ENCODE results near the gene KPNB1.
A peak's percentile ranks its signal among the peaks of the same experiment; 100 is the strongest.
"Not testable (repeated sequence)": the region's sequence is repeated elsewhere in the genome, so short reads cannot be mapped to it uniquely, and the experiment has no call there.

The KPNB1 gene

DNA sequence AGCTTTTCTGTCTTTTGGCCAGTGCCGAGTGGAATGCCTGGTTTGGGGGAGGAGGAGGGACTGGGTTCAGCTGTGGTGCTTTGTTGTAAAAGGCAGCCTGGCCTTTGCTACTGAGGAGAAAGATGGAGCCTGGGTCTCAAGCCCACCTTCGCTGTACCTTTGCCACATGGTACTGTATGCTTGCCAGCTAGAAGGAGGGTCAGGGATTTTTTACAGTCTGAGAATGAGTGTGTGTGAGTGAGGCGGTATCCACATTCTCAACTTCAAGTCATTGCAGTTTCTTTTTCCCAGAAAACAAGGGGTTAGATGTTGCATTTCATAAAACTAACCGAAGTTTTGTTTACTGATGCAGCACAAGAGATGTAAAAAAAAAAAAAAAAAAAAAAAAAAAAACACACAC lies 33.0 kb downstream of the KPNB1 start:
- not testable (repeated sequence) for DNase-seq

DNA sequence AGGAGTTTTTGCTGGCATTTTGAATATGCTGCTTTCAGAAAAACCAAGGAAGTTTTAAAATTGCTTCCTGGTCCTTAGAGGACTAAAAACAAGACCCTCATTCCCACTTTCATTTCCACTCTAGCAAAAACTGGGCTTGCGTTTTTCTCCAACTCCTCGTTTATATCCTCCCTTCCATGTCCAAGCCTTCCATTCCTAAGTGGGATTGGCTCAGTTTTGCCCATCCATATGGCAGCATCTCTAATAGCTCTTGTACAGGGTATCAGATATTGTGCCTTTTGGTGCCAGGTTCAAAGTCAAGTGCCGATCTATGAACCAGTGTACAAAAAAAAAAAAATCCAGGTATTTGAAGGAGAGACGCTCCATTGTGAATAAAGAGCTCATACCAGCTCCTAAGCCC lies 34.3 kb downstream of the KPNB1 start:
- DNase-seq = no peak

DNA sequence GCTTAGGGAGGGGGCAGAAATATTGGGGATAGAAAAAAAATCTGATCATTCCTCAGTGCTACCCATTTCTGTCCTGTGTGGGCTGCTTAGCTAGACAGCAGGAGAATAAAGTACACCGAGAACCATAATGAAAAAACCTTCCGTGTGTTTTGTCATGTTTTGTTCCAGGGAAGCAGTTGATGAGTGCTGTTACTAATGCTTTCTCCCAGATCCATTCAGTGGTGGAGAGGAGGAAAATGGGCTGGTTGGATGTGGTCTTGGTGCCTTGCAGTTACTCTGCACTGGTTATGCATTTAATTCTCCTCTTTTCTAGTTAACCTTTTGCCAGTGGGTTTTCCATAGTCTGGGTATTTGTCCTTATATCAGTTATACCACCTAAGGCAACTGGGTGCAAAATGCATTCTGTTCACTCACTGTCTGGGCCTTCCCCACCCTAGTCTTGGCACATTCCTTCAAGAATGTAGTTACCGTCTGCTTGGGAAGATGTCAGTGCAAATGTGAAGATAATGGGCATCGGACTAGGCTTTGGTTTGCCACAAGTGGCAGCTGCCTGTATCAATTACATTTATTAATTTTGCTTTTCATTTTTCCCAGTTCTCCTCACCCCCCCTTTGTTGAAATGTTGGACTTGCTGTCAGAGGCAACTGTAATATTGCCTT lies 34.9 kb downstream of the KPNB1 start:
- no peak for DNase-seq

DNA sequence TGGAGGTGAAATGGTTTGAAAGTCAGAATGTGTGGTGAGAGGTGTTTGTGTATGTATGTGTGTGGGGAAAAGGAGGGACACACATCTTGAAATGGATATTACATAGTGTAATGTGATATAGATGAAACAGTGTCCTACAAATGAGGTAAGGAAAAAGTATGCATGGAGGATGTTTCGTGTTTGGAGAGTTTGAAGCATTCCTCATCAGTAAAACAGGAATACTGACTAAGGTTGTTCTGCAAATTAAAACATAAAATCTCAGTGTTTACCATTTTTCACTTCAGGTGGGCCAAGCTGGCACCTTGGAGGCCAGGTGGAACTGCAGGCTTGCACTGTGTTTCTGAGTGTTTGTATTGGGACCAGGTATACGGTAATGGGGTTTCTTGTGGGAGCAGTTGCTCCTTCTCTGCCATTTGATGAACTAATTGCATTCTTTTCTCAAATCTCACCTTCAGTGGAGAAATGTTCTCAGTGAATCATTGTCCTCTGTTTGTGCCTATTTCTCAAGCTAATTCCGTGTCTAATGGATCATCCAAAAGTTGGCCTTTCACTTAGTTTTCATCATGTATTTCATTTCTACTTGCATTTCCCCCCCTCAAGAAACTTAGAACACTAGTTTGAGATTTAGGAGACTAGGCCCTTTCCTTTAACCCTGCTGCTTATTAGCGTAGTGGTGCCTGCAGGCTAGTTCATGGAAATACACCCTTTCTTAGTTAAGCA lies 36.0 kb downstream of the KPNB1 start:
- DNase-seq = no peak

DNA sequence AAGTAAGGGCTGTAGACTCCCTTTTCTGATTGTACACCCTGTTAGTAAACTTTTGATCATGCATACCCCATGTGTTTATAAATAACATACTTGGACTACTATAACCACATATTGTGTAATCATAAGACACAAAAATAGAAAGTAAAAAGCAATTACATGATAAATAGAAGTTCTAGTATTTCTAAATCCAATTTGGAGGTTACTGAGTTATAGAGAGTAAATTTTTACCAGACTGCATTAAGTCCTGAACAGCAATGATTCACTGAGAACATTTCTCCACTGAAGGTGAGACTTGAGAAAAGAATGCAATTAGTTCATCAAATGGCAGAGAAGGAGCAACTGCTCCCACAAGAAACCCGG lies 36.5 kb downstream of the KPNB1 start:
- no peak for DNase-seq

DNA sequence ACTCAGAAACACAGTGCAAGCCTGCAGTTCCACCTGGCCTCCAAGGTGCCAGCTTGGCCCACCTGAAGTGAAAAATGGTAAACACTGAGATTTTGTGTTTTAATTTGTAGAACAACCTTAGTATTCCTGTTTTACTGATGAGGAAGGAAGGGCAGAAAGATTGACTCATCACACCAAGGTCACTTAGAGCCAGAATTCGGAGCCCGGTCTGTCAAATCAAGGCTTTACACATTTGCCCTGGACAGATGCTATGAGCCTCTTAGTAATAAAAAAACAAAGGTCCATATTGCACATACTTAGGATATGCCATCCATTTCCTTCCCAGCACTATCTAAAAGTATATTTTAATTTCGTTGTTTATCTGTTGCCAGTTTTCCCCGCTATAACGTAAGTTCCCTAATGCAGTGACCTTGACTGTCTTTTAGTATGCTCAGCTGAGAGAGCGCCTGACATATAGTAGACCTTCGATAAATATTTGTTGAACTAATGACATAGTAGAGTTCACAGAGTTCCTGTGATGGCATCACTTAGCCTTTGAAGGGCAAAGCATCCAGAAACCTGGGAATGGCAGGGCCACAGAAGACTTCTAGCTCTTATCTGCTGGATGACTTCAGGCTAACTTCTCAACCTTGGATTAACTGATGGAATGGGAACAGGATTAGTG lies 37.1 kb downstream of the KPNB1 start:
- no peak for DNase-seq

DNA sequence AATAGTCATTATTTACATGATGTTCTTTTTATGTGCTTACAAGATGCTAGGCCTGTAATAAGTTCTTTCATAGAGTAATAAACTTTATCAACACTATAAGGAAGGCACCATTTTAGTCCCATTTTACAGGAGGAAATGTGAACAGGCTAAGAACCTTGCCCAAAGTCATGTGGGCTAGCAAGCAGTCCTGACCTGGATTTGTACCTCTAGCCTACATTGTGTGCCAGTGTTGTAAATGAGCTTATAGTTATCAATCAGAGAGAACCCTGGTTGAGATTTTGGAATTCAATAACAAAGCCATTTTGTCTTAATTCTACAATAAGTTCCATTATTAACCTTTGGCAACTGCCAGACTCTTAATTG lies 37.6 kb downstream of the KPNB1 start:
- DNase-seq = no peak

DNA sequence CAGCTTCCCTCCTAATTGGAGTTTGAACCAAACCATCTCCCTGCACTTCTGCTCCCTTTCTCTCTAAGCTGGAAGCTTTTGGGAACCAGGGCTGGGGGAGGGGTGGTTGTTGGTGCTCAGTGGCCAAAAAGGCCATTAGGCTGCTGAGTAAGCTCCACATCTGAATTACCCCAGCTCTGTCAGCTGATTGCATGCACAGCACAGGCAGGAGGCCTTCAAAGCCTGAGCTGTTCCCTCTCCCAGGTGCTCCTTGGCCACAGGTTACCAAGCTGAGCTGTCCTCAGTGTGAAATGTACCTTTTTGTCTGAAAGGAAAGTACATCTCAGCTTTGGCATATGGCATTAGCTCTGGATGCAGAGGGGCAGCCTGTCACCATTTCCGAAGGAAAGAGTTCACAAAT lies 38.0 kb downstream of the KPNB1 start:
- DNase-seq = no peak

DNA sequence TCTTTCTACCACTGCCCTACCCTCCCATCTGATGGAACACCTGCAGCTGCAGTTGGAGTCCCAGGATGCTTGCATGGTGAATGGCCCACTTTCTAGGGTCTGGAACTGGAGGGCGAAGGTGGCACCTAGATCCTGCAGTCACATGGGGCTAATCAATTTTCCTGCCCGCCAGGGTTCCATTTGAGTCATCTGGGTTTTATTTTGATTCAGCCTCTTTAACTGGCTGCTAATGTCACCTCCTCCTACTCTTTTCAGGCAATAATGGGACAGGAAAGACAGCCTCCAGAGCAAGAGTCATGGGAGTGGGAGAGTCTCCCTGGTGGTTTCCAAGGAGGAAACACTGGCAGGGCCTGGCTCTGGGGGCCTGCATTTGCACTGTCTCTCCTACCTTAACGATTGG lies 40.4 kb downstream of the KPNB1 start:
- DNase-seq = no peak

DNA sequence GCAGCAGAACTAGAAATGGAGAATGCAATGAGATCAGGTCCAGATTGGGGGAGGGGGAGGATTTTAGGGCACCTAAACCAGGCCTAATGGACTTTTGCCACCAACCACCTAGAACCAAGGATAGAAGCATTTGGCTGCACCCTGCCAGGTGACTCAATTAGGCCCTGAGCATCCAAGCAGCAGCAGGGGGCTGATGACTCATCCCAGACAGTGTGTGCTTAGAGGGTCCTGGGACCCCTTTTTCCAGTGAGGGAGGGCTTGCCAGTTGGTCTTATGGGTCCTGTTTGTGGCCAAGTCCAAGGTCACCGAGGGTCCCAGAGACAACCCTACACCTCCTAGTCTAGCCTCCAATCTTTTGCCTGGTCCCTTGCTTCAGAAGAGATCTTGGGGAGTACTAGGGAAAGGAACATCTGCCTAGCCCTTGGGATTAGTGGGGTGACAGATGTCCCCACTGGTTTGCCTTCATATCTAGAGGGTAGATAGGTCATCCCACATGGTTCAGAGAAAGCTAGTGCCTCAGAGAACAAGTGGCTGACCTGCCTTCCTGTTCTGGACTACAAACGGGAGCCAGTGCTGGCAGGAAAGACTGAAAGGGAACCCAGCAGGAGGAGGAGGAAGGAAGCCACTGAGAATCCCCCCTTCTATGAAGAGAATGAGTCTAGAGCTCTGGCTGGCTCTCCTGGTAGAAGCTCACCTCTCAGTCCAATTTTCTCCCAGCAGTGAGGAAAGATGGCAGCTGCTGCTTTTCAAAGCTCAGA lies 42.6 kb downstream of the KPNB1 start:
- DNase-seq = no peak

DNA sequence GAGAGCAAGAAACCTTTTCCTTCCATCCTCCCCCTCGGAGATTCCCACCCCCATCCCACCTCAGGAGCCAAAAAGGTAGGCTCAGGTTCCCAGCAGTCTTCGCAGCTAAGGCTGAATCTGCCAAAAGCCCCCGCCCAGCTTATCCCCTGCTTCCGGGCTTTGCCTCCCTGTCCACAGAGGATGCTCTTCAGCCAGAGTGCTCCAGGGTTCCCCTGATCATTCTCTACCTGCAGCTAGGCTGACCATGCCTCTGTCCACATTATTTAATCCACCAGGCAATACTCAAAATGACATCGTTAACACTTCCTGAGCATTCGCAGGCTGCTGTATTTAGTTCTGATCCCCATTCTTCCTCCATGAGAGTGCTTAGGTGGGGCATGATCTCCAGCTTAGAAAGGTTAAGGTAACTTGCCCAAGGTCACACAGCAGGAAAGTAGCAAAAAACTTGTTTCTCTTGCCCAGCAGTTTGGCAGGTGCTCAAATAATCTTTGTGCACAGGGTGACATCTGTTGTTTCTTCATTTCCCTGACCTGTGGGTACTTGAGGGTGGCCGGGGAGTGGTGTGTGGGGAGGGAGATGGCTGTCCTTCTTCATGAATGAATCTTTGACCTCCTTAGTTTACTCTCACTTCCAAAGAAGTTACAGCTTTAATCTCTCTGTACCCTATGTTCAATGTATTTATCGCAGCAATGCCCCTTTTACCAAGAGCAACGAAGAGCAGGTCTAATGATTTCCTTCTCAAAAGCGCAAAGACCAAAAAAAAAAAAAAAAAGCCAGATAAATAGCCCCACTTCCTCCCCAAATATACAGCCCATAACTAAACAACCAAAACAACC lies 43.4 kb downstream of the KPNB1 start:
- no peak for DNase-seq

DNA sequence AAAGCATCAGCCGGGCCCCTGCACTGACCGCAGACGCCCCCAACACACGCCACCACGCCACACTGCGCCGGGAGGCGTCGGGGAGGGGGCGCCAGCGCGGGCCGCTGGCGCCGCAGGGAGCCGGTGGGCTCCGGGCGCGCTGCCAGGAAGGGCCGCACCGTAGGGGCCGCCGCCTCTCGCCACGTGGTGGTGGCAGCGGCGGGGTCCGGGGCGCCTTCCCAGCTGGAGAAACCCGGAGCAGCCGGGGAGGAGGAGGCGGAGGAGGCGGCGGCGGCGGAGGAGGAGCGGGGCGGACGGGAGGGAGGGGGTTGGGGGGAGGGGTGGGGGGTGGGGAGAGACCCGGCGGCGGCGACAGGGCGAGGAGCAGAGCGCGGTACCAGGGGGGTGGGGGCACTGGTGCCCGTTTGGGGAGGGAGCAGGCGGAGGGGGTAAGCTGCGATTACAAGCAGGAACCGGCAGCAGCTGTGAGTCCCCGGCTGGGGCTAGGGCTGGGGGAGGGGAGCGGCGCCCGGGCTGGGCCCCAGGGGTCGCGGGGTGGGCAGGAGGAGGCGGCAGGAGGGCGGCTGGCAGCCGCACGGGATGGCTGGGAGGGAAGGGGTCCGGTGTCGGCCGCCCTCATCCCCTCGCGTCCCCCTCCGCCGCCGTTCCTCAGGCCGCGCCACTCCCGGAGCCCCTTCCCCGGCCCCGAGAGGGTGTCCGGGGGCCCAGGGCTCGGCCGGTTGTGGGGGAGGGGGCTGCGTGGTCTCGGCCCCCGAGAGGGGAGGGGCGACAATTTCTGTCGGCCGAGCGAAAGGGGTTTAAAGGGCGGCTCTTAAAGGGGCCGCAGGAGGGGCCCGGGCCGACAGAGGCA lies 44.2 kb downstream of the KPNB1 start, which contains the start of gene TBKBP1:
Gene TBKBP1, plus strand, starts transcription at position 431 of the 850 bp plus-strand sequence. CDS start 1,952 bp downstream, outside the sequence.
- DNase-seq = peak; percentile 92

DNA sequence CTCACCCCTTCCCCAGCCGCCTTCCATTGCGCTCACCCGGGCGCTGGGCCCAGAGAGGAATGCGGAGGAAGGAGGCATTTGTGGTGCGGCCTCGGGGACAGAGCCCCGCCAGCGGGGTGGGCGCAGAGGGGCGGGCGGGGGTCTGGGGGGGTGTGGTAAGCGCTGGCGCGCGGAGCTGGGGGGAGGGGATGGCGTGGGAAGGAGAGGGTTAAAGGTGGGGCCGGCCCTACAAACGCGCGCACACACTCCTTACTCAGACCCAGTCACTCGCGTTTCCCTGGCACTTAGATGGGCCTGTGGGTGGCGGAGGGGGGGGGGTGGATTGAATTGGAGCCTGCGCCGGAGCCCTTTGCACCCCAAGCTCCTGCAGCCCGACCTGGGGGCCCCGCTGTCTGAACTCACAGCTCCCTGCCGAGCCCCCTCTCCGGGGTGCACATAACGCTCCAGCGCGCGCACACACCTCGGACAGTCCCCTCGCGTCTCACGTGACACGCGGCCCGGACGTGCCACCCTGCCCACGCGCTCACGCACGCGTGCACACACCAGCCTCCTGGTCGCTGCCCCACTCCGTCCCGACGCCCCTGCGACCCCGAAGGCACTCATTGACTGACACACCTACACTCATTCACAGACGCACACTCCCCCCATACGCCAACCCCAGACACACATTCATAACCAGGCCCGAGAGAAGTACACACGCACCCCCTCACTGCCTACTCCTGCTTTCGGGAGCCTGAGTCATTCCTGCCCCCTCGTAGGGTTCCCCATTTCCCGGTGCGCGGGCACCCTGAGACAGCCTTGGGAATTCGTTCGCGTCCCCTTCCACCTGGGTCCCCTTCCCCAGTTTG lies 45.1 kb downstream of the KPNB1 start:
- DNase-seq = no peak

DNA sequence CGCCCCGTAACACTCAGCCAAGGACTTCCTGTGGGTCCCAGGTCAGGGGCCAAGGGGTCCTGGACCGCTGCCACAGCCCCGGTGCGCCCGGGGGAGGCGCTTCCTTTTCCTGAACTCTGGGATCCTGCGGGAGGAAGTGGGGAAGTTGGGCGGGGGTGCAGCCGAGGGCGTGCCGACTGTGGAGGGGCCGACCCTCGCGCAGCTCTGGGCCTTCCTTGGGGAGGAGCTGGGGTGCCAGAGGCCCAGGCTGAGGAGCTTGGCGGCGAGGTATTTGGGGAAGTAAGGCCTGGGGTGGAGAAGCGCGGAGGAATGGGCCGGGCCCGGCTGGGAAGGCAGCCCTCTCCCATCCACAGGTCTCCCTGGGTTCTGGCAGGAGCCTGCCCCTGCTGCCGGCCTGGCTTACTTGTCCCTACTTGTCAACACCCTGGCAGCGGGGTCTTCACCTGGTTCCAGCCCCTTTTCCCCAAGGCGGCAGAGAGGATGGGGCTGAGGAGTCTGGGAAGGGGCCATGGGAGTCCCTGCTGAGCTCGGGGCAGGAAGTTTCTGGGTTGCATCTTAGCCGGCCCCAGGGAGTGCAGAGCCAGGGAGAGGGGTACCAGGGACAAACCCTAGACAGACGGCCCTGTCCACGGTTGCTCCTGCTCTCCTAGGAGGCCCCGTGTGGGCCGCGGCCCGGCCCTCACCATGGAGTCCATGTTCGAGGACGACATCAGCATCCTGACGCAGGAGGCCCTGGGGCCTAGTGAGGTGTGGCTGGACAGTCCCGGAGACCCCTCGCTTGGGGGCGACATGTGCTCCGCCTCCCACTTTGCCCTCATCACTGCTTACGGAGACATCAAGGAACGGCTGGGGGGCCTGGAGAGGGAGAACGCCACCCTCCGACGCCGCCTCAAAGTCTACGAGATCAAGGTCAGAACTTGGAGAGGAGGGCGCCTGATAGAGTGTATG lies 46.0 kb downstream of the KPNB1 start:
- DNase-seq = peak; percentile 75

DNA sequence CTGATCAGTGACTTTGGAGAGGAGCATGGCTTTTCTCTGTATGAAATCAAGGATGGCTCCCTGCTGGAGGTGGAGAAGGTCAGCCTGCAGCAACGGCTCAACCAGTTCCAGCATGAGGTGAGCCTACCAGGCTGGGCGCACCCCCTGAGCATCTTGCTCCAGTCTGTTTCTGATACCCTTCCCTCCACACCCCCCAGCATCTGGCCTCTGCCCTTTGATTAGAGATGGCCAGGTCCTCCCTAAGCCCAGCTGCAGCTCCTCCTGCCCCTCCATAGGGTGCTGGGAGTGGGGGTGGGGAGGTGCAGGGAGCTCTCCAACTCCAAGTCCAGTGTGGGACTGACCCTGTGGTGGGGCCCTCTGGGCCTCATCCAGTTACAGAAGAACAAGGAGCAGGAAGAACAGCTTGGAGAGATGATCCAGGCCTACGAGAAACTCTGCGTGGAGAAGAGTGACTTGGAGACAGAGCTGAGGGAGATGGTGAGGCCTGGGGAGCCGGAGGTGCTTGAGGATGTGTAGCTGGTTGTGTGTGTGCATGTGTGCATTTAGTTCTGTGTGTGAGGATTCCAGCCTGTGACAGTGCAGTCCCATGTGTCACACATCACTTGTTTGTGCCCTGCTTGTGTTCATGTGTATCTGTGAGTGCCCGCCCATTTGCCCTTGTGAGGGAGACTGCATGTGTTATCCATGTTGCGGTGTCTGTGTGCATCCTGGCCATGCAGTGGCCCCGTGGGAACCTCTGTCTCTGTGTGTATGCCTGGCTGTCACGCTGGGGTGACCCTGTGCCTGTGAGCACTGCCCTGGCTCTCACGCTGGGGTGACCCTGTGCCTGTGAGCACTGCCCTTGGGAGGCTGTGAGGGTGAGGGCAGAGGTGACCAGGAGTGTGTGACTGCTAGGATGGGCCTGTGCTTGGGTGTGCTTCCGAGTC lies 47.3 kb downstream of the KPNB1 start:
- no peak for DNase-seq

DNA sequence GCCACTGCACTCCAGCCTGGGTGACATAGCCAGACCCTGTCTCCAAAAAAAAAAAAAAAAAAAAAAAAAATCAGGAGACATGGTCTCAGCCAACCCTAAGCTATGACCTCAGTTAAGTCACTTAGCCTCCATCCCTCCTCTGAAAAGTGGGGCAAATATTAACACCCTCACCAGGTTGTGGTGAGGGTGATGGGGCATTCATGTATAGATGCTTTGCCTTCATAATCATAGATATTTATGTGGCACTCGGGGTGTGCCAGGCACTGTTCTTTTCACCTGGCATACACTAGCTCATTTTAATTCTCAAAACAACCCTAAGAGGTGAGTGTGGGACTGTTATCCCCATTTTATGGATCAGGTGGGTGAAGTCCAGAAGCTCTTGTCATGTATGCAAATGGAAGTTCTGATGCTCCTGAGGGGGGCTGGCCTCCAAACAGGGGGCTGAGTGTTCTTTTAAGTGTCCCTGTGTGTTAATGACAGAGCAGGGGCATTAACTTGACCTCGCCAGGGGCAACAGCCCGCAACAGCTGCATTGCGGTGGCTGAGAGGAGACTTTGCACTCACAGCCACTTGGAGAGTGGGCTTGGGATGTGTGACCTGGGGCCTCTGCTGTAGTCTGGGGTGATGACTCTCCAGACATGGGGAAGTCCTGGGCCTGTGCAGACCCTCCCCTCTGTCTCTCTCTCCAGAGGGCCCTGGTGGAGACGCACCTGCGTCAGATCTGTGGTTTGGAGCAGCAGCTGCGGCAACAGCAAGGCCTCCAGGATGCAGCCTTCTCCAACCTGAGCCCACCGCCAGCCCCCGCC lies 48.4 kb downstream of the KPNB1 start:
- no peak for DNase-seq
